Endothelial cell of umbilical vein (primary cell): Measurements from ENCODE around the gene SEMA5A. TPM values are rescaled to one million over a fixed set of nuclear protein-coding genes. Genes with fewer than 3 reads are reported as not detected.

Experiments
- BruUV-seq: library from RNA; stranded (reverse); fragments of 400-500 nt; replicated peaks from 2 replicates; lab custom pipeline; 2021; lab: Mats Ljungman, UMichigan
- CTCF ChIA-PET: fragments of 300-600, 350-600 bp; sonication (Branson Sonifier 250); formaldehyde crosslinking; loops from one replicate; lab custom pipeline; 2021; ENCODE audit warnings: antibody characterized with exemption, inconsistent platforms; lab: Charles Lee
- POLR2A ChIA-PET: fragments of 300-600, 350-600 bp; sonication (Branson Sonifier 250); formaldehyde crosslinking; loops from one replicate; lab custom pipeline; 2021; ENCODE audit warnings: antibody characterized with exemption, inconsistent platforms; lab: Charles Lee
- DNase-seq: peaks from one replicate; pipeline ENCODE4 v3.0.0-alpha.2; 2011; ENCODE audit warnings: low read depth, low spot score
- FAIRE-seq: peaks from 2 replicates; lab custom pipeline; 2011; peaks lifted over from hg19 to GRCh38; lab: Jason Lieb, UNC
- H2AFZ ChIP-seq: 2 replicates; pipeline ENCODE4 v1.6.0; 2012; ENCODE audit warnings: low read depth, low read length, control low read depth, inconsistent platforms
- H3K27ac ChIP-seq: 2 replicates; pipeline ENCODE4 v1.5.1; 2011; ENCODE audit warnings: low read depth, mild to moderate bottlenecking, control low read depth, low read length, moderate library complexity; ENCODE audit not compliant: insufficient read depth
- H3K27me3 ChIP-seq, 2 experiments: 2 replicates each; pipeline versions ENCODE4 v1.6.0 to v1.6.1; 2011; ENCODE audit warnings: low read length in 2 of 2, mixed read lengths in 1 of 2; ENCODE audit not compliant: control insufficient read depth in 2 of 2, insufficient read depth in 2 of 2
- H3K36me3 ChIP-seq, 2 experiments: 2 replicates in 1 of 2; 3 replicates in 1 of 2; pipeline ENCODE4 v1.5.1; 2011; ENCODE audit warnings: low read length in 2 of 2, mild to moderate bottlenecking in 1 of 2, moderate library complexity in 1 of 2; ENCODE audit not compliant: control insufficient read depth in 2 of 2, insufficient read depth in 2 of 2; ENCODE audit errors: extremely low read depth in 1 of 2
- H3K4me1 ChIP-seq: 3 replicates; pipeline ENCODE4 v1.5.1; 2011; ENCODE audit warnings: mild to moderate bottlenecking, low read length; ENCODE audit not compliant: control insufficient read depth, insufficient read depth; ENCODE audit errors: extremely low read depth
- H3K4me2 ChIP-seq: 2 replicates; pipeline ENCODE4 v1.6.1; 2011; ENCODE audit warnings: low read length, control low read depth, mixed read lengths; ENCODE audit not compliant: insufficient read depth
- H3K4me3 ChIP-seq, 3 experiments: fragments of 200-600 bp in 1 of 3; sonication (generic), shearing (Covaris generic) in 1 of 3; replicated peaks in 1 of 3; 2 replicates each; pipeline ENCODE4 v1.5.1; 2011 to 2016; ENCODE audit warnings: control low read depth in 3 of 3, low read length in 3 of 3, mild to moderate bottlenecking in 2 of 3, inconsistent platforms in 1 of 3, low read depth in 1 of 3, moderate library complexity in 1 of 3; ENCODE audit not compliant: insufficient read depth in 1 of 3
- H3K79me2 ChIP-seq: 2 replicates; pipeline ENCODE4 v1.6.0; 2012; ENCODE audit warnings: low read length, inconsistent platforms; ENCODE audit not compliant: control insufficient read depth, insufficient read depth
- H3K9ac ChIP-seq: replicated peaks from 2 replicates; pipeline ENCODE3; 2011; ENCODE audit warnings: low read length, control low read depth; ENCODE audit not compliant: insufficient read depth; ENCODE audit errors: extremely low read depth
- H3K9me1 ChIP-seq: replicated peaks from 3 replicates; pipeline ENCODE4 v1.6.0; 2011; ENCODE audit warnings: mild to moderate bottlenecking, low read length; ENCODE audit not compliant: control insufficient read depth, insufficient read depth; ENCODE audit errors: extremely low read depth
- H3K9me3 ChIP-seq: replicated peaks from 2 replicates; pipeline ENCODE4 v1.5.1; 2012; ENCODE audit warnings: low read length, inconsistent platforms; ENCODE audit not compliant: control insufficient read depth, insufficient read depth
- H4K20me1 ChIP-seq: replicated peaks from 2 replicates; pipeline ENCODE3; 2011; ENCODE audit warnings: mild to moderate bottlenecking, low read length; ENCODE audit not compliant: control insufficient read depth, insufficient read depth; ENCODE audit errors: extremely low read depth
- CTCF ChIP-seq, 2 donors: IDR thresholded peaks; 1 replicate in 1 of 2; 2 replicates in 1 of 2; pipeline ENCODE4 v1.5.1; 2011; ENCODE audit warnings: low read length in 2 of 2, mild to moderate bottlenecking in 2 of 2, moderate library complexity in 2 of 2, control low read depth in 1 of 2, inconsistent platforms in 1 of 2, low read depth in 1 of 2; ENCODE audit not compliant: insufficient read depth in 1 of 2; ENCODE audit errors: extremely low read depth in 1 of 2
- EZH2 ChIP-seq: IDR thresholded peaks from 2 replicates; pipeline ENCODE4 v1.6.1; 2012; ENCODE audit warnings: borderline replicate concordance, low read depth, mild to moderate bottlenecking, moderate library complexity, low read length, inconsistent platforms; ENCODE audit not compliant: severe bottlenecking
- FOS ChIP-seq: IDR thresholded peaks from 2 replicates; pipeline ENCODE4 v1.6.1; 2011; ENCODE audit warnings: mild to moderate bottlenecking, low read length, moderate library complexity, borderline replicate concordance; ENCODE audit not compliant: insufficient read depth
- GATA2 ChIP-seq: IDR thresholded peaks from 2 replicates; pipeline ENCODE4 v1.7.0; 2011; ENCODE audit warnings: low read depth, mild to moderate bottlenecking, moderate library complexity, mixed read lengths, low read length; ENCODE audit not compliant: insufficient read length, insufficient read depth
- JUN ChIP-seq: IDR thresholded peaks from 2 replicates; pipeline ENCODE4 v1.6.1; 2011; ENCODE audit warnings: borderline replicate concordance, low read depth; ENCODE audit not compliant: insufficient read length, insufficient read depth
- MAX ChIP-seq: IDR thresholded peaks from 2 replicates; pipeline ENCODE4 v1.6.1; 2011; ENCODE audit not compliant: insufficient read depth, insufficient read length
- MYC ChIP-seq: IDR thresholded peaks from one replicate; pipeline ENCODE4 v1.6.1; 2011; ENCODE audit warnings: mild to moderate bottlenecking, low read depth, low read length
- POLR2A ChIP-seq: IDR thresholded peaks from 2 replicates; pipeline ENCODE4 v1.6.1; 2012; ENCODE audit warnings: low read depth, mild to moderate bottlenecking, control low read depth, low read length
- dilution Hi-C: fragments of 300-500 bp; cut with MboI; formaldehyde crosslinking; loops from one replicate; pipeline ENCODE4 v1.15.0; 2019; ENCODE audit warnings: low sequenced_read_pairs; ENCODE audit not compliant: extremely low pct_ligation_motif_present
- intact Hi-C: fragments of 100-400 bp; cut with micrococcal nuclease; formaldehyde crosslinking; loops from one replicate; pipeline ENCODE4 v1.10.0; 2022
- polyA plus RNA-seq, 4 experiments: library from polyadenylated mRNA; depleted of rRNA in 3 of 4; stranded (reverse) in 3 of 4; unstranded in 1 of 4; fragments of >200 nt; gene quantifications; 2 replicates each; pipeline versions ENCODE4 v1.2.1 to v1.2.3, GENCODE V29; 2011 to 2012; ENCODE audit warnings: missing spikeins in 1 of 4
- total RNA-seq: library from RNA; stranded (reverse); gene quantifications from 2 replicates; pipeline ENCODE4 v1.2.3, GENCODE V29; 2021

Gene SEMA5A
- total and polyA plus RNA-seq, 2 donors (not counting 3 experiments of a cell fraction or from before 2014, with no cell fraction given), result 0.04 to 0.06 TPM

GRCh38 chr5:9567039-9567438 is 21.2 kb upstream of the SEMA5A start:
- intact Hi-C loops (no loop called here), dilution Hi-C loops (no loop called here)
- Histone ChIP-seq H3K79me2 (no peaks in the 10 kb centered on the region), H3K9me3 (no peaks in the 10 kb centered on the region), H3K4me1 (no peaks in the 10 kb centered on the region), H3K4me2 (no peak overlapping the region), H3K27ac (no peak overlapping the region), H3K9ac (no peak overlapping the region), H3K4me3 (no peak overlapping the region), H2AFZ (no peak overlapping the region), H3K36me3 (no peaks in the 10 kb centered on the region), H3K9me1 (no peaks in the 10 kb centered on the region), H4K20me1 (no peaks in the 10 kb centered on the region), H3K27me3 (no peaks in the 10 kb centered on the region)
- POLR2A ChIA-PET, result no interaction called here
- FAIRE-seq (no peak), DNase-seq (no peak)
- TF ChIP-seq MYC (no peak), FOS (no peak), GATA2 (no peak), CTCF (IDR thresholded peaks at IDR 0.05; ENCODE audit: extremely low read depth in 1 of 2, insufficient read depth in 1 of 2, low read depth in 1 of 2, low read length in 2 of 2) (no peak), EZH2 (no peak)
- CTCF ChIA-PET, result no interaction called here
- no TSS peak for BruUV-seq

- POLR2A ChIA-PET, result no interaction called here
Measured at GRCh38 chr5:9564752-9565151, 18.9 kb upstream of the SEMA5A start.

More at GRCh38 chr5:9564752-9565151, 18.9 kb upstream of the SEMA5A start:
- TF ChIP-seq GATA2 (no peak), JUN (no peak), MAX (no peak), POLR2A (no peak)
- intact Hi-C loops, result no loop called here
- dilution Hi-C loops, result no loop called here
- no peak overlapping the region for H3K4me3 ChIP-seq
- no peak overlapping the region for H2AFZ ChIP-seq
- CTCF ChIA-PET, result no interaction called here
- no peaks in the 10 kb centered on the region for H3K4me1 ChIP-seq
- DNase-seq, result no peak
- H3K36me3 ChIP-seq, result no peaks in the 10 kb centered on the region
- no TSS peak for BruUV-seq
- no peak for FAIRE-seq
- H3K9me1 ChIP-seq, result no peaks in the 10 kb centered on the region
- no peaks in the 10 kb centered on the region for H3K27me3 ChIP-seq
- H4K20me1 ChIP-seq, result no peaks in the 10 kb centered on the region
- no peaks in the 10 kb centered on the region for H3K79me2 ChIP-seq
- H3K4me2 ChIP-seq, result no peak overlapping the region
- no peaks in the 10 kb centered on the region for H3K9me3 ChIP-seq
- no peak overlapping the region for H3K9ac ChIP-seq
- H3K27ac ChIP-seq, result no peak overlapping the region
